Liver (tissue), 3 donors: ENCODE measurements around the gene DDX54.

ENCODE experiments used
- JUND ChIP-seq, 2 donors: IDR thresholded peaks; 2 replicates each; pipeline ENCODE4 v1.6.1; 2016; ENCODE audit warnings: antibody characterized with exemption in 2 of 2
- SP1 ChIP-seq: IDR thresholded peaks from 2 replicates; pipeline ENCODE4 v1.6.1; 2018; ENCODE audit warnings: antibody characterized with exemption, mild to moderate bottlenecking
- YY1 ChIP-seq: IDR thresholded peaks from 2 replicates; pipeline ENCODE4 v1.6.1; 2016; ENCODE audit warnings: antibody characterized with exemption, mild to moderate bottlenecking
- TF ChIP-seq, protein P1 (sequence below): IDR thresholded peaks from 2 replicates; pipeline ENCODE4 v1.6.1; 2016; ENCODE audit warnings: antibody characterized with exemption
- TF ChIP-seq, protein P2 (sequence below): IDR thresholded peaks from 2 replicates; pipeline ENCODE4 v1.6.1; 2016; ENCODE audit warnings: antibody characterized with exemption
- TF ChIP-seq, protein P3 (sequence below): fragments of 150-350 bp; IDR thresholded peaks from 2 replicates; pipeline ENCODE4 v1.5.1; 2017; ENCODE audit warnings: improper control_type of control experiment, low read depth, low read length; ENCODE audit not compliant: missing input control
- TF ChIP-seq, protein P4 (sequence below): IDR thresholded peaks from 2 replicates; pipeline ENCODE4 v1.6.1; 2016; ENCODE audit warnings: antibody characterized with exemption
- donor health status: healthy.
- donor health status: healthy.

DNA sequence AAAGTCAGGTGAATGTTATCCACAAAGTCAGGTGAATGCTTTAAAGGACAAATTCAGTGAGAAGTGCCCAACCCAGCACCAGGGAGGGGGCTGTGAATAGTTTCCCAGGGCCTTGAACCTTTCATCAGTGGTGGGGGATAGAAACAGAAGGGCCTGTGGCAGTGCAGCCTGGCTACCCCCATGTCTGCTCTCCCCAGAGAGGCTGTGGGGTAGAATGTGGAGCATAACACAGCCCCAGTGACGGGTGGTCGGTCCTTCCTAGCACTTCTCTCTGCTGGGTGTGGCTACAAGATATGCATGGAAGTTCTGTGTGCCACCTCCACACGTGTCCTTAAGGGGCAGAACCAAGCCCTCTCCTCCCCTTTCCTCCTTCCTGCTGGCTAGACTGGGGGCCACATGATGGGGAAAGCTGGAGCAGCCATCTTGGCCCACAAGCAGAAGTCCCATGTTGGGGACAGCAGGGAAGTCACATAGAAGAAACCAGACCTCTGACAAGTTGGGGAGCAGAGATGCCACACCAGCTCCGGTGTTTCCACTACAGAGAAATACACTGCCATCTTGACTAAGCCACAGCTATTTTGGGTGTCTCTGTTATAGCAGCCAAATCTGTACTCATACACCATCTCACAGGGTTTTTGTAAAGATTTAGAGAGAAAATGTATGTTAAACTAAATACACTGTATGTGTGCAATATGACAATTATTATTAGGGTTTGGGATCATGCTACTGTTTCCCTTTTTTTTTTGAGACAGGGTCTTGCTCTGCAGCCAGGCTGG is 17.2 kb upstream of the DDX54 start:
- TF ChIP-seq, protein P1, sequence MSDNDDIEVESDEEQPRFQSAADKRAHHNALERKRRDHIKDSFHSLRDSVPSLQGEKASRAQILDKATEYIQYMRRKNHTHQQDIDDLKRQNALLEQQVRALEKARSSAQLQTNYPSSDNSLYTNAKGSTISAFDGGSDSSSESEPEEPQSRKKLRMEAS: no peak
- TF ChIP-seq, protein P2, sequence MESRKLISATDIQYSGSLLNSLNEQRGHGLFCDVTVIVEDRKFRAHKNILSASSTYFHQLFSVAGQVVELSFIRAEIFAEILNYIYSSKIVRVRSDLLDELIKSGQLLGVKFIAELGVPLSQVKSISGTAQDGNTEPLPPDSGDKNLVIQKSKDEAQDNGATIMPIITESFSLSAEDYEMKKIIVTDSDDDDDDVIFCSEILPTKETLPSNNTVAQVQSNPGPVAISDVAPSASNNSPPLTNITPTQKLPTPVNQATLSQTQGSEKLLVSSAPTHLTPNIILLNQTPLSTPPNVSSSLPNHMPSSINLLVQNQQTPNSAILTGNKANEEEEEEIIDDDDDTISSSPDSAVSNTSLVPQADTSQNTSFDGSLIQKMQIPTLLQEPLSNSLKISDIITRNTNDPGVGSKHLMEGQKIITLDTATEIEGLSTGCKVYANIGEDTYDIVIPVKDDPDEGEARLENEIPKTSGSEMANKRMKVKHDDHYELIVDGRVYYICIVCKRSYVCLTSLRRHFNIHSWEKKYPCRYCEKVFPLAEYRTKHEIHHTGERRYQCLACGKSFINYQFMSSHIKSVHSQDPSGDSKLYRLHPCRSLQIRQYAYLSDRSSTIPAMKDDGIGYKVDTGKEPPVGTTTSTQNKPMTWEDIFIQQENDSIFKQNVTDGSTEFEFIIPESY: no peak
- TF ChIP-seq, protein P3, sequence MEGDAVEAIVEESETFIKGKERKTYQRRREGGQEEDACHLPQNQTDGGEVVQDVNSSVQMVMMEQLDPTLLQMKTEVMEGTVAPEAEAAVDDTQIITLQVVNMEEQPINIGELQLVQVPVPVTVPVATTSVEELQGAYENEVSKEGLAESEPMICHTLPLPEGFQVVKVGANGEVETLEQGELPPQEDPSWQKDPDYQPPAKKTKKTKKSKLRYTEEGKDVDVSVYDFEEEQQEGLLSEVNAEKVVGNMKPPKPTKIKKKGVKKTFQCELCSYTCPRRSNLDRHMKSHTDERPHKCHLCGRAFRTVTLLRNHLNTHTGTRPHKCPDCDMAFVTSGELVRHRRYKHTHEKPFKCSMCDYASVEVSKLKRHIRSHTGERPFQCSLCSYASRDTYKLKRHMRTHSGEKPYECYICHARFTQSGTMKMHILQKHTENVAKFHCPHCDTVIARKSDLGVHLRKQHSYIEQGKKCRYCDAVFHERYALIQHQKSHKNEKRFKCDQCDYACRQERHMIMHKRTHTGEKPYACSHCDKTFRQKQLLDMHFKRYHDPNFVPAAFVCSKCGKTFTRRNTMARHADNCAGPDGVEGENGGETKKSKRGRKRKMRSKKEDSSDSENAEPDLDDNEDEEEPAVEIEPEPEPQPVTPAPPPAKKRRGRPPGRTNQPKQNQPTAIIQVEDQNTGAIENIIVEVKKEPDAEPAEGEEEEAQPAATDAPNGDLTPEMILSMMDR: no peak
- TF ChIP-seq JUND (IDR thresholded peaks at IDR 0.05): no peak
- TF ChIP-seq YY1: no peak
- no peak for TF ChIP-seq SP1
- TF ChIP-seq, protein P4, sequence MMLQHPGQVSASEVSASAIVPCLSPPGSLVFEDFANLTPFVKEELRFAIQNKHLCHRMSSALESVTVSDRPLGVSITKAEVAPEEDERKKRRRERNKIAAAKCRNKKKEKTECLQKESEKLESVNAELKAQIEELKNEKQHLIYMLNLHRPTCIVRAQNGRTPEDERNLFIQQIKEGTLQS: no peak
